Uterus (tissue), 2 donors: ENCODE data around the gene UQCR10.

ENCODE experiments used
- CTCF ChIP-seq, 4 experiments: fragments of 200-600 bp in 2 of 4; fragments of 450-650 bp in 2 of 4; sonication (generic) in 2 of 4; IDR thresholded peaks; one replicate each; pipeline ENCODE4 v1.5.1; 2016 to 2019; ENCODE audit warnings: antibody characterized with exemption in 4 of 4, mild to moderate bottlenecking in 2 of 4, moderate library complexity in 1 of 4
- POLR2A ChIP-seq, 2 donors: fragments of 450-650 bp; IDR thresholded peaks; one replicate each; pipeline ENCODE4 v1.6.1; 2016; ENCODE audit warnings: antibody characterized with exemption in 2 of 2, mild to moderate bottlenecking in 1 of 2, moderate library complexity in 1 of 2

DNA sequence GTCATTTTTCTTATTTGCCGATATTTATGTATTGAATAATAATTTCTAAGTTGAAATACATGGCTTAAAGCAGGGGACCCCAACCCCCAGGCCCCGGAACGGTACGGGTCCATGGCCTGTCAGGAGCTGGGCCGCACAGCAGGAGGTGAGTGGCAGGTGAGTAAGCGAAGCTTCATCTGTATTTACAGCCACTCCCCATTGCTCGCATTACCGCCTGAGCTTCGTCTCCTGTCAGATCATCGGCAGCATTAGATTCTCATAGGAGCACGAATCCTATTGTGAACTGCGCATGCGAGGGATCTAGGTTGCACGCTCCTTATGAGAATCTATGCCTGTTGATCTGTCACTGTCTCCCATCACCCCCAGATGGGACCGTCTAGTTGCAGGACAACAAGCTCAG is 4.9 kb upstream of the UQCR10 start:
- TF ChIP-seq POLR2A (IDR thresholded peaks at IDR 0.05) (no peak), CTCF (IDR thresholded peaks at IDR 0.05) (no peak)
